Psoas muscle (tissue), 8 donors: Measurements from ENCODE around the gene PTPRF. TPM values are rescaled to one million over a fixed set of nuclear protein-coding genes. Genes with fewer than 3 reads are reported as not detected.

Experiments used
- ATAC-seq, 4 donors: fragments of 200-7000 bp; cut with Tn5 transposase; one replicate each; pipeline ENCODE4 v1.9.1; 2020; ENCODE audit warnings: moderate library complexity in 3 of 4, mild to moderate bottlenecking in 2 of 4
- DNase-seq, 2 donors: peaks; one replicate each; pipeline ENCODE4 v3.0.0-alpha.2; 2020
- H3K27ac ChIP-seq: fragments of 200-600 bp; one replicate; pipeline ENCODE4 v1.8.0; 2022
- H3K27me3 ChIP-seq, 3 donors: fragments of 200-600 bp in 1 of 3; one replicate each; pipeline versions ENCODE4 v1.6.1 to v1.8.0; 2013 to 2022; ENCODE audit warnings: low read length in 2 of 3, mild to moderate bottlenecking in 2 of 3, moderate library complexity in 1 of 3; ENCODE audit not compliant: insufficient read depth in 3 of 3
- H3K36me3 ChIP-seq, 2 donors: fragments of 200-600 bp in 1 of 2; one replicate each; pipeline versions ENCODE4 v1.6.1 to v1.8.0; 2013 to 2022; ENCODE audit warnings: low read depth in 1 of 2, mild to moderate bottlenecking in 1 of 2, moderate library complexity in 1 of 2; ENCODE audit not compliant: insufficient read depth in 1 of 2
- H3K4me1 ChIP-seq: fragments of 200-600 bp; one replicate; pipeline ENCODE4 v1.8.0; 2022
- H3K4me3 ChIP-seq: fragments of 200-600 bp; one replicate; pipeline ENCODE4 v1.8.0; 2022; ENCODE audit warnings: mild to moderate bottlenecking
- H3K9me3 ChIP-seq: fragments of 200-600 bp; one replicate; pipeline ENCODE4 v1.8.0; 2022
- WGBS, 3 donors: extraction: QIAGEN DNeasy Blood & Tissue Kit; methylation state at CpG; one replicate each; pipeline versions ENCODE4 v1.1.6 to v1.1.7; 2013; 5-methylcytosine and 5-hydroxymethylcytosine counted together
- intact Hi-C, 2 donors: fragments of 100-400 bp; cut with DNase I; formaldehyde crosslinking; loops; one replicate each; pipeline versions ENCODE4 v1.11.0 to v1.14.2; 2022
- polyA plus RNA-seq, 3 donors: library from polyadenylated mRNA; stranded (reverse); fragments of 200-250 nt; gene quantifications; one replicate each; pipeline ENCODE4 v1.2.3, GENCODE V29; 2013
- total RNA-seq, 4 donors: library from RNA; stranded (reverse); fragmentation: NEBNext Ultra II Directional in 2 of 4; extraction: Animal tissue kit (Norgen Biotek cat#: 25700) in 2 of 4; gene quantifications; one replicate each; pipeline versions ENCODE4 v1.2.1 to v1.2.4, GENCODE V29; 2021 to 2023
- TF ChIP-seq, protein P1 (sequence below): fragments of 200-600 bp; IDR thresholded peaks from one replicate; pipeline ENCODE4 v1.8.0; 2022; ENCODE audit warnings: antibody characterized with exemption
- donor health status: healthy with polysubstance abuse.
- donor health status: DM: no; HTN: no; CAD: no; lungs with moderate emphysema.
- donor health status: Bipolar disorder and iron deficiency.
- donor health status: healthy.
- donor health status: DM: yes; HTN: yes; CAD: no.
- donor health status: DM: no; HTN: no; CAD: no.
- donor health status: DM: no; HTN: no; CAD: no.
- donor health status: DM: yes; HTN: yes; CAD: no.

The PTPRF gene
- total and polyA plus RNA-seq, 7 donors, result 0.65 to 8.9 (median 1.9) TPM

DNA sequence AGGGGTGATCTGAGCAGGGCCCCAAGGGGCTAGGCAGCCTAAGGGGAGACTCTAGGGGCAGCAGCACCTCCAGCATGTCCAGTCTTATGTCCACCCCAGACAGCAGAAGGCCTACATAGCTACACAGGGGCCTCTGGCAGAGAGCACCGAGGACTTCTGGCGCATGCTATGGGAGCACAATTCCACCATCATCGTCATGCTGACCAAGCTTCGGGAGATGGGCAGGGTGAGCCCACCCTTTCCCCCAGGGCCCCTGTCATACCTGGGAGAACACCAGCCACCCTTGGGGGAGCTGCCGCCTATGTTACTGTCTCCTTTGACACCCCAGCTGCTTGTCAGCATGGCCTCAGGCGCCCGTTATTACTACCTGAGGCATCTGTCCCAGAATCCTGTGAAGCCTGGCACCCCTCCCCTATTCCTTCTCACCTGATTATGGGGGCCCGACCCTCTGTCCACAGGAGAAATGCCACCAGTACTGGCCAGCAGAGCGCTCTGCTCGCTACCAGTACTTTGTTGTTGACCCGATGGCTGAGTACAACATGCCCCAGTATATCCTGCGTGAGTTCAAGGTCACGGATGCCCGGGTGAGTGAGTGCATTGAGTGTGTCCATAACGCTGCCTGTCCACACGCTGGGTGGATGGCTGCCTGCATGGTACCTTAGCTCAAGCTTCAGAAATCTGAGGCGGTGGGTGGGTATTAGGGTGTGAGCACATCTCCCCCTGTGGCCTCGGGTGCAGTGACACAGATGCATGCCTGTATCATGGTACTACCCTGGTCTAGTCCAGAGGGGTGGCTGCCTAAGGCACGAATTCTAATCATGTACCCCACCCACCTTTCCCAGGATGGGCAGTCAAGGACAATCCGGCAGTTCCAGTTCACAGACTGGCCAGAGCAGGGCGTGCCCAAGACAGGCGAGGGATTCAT, 89.6 kb downstream of the PTPRF start:
- H3K27ac ChIP-seq, result no peak overlapping the region
- no peaks in the 10 kb centered on the region for H3K36me3 ChIP-seq
- H3K27me3 ChIP-seq, result no peaks in the 10 kb centered on the region
- no peak for DNase-seq
- no peak for ATAC-seq
- H3K4me1 ChIP-seq, result no peaks in the 10 kb centered on the region
- H3K4me3 ChIP-seq, result no peak overlapping the region
- intact Hi-C loops, result no loop called here
- WGBS, 3 donors, result 94 to 95% (median 94%) methylated on average over 22 of the region's 22 CpGs
- TF ChIP-seq, protein P1, sequence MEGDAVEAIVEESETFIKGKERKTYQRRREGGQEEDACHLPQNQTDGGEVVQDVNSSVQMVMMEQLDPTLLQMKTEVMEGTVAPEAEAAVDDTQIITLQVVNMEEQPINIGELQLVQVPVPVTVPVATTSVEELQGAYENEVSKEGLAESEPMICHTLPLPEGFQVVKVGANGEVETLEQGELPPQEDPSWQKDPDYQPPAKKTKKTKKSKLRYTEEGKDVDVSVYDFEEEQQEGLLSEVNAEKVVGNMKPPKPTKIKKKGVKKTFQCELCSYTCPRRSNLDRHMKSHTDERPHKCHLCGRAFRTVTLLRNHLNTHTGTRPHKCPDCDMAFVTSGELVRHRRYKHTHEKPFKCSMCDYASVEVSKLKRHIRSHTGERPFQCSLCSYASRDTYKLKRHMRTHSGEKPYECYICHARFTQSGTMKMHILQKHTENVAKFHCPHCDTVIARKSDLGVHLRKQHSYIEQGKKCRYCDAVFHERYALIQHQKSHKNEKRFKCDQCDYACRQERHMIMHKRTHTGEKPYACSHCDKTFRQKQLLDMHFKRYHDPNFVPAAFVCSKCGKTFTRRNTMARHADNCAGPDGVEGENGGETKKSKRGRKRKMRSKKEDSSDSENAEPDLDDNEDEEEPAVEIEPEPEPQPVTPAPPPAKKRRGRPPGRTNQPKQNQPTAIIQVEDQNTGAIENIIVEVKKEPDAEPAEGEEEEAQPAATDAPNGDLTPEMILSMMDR, result no peak
- H3K9me3 ChIP-seq, result no peaks in the 10 kb centered on the region

DNA sequence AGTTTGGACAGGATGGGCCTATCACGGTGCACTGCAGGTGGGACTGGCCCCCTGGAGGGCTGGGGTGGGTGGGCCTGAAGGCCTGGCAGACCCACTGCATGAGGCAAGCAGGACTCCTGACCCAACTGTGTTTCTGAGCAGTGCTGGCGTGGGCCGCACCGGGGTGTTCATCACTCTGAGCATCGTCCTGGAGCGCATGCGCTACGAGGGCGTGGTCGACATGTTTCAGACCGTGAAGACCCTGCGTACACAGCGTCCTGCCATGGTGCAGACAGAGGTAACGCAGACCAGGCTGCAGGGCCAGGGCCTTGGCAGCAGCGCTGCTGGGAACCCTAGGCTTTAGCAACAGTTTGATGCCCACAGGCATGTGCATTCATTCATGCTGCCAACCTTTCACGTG, 90.3 kb downstream of the PTPRF start:
- Histone ChIP-seq H3K36me3 (no peaks in the 10 kb centered on the region), H3K4me3 (no peak overlapping the region), H3K4me1 (no peaks in the 10 kb centered on the region), H3K27ac (no peak overlapping the region), H3K9me3 (no peaks in the 10 kb centered on the region), H3K27me3 (no peaks in the 10 kb centered on the region)
- DNase-seq (no peak), ATAC-seq (no peak)
- 90 to 92% (median 92%) methylated on average over 16 of the region's 16 CpGs for WGBS, 3 donors
- TF ChIP-seq, protein P1, result no peak
- intact Hi-C loops, result no loop called here

DNA sequence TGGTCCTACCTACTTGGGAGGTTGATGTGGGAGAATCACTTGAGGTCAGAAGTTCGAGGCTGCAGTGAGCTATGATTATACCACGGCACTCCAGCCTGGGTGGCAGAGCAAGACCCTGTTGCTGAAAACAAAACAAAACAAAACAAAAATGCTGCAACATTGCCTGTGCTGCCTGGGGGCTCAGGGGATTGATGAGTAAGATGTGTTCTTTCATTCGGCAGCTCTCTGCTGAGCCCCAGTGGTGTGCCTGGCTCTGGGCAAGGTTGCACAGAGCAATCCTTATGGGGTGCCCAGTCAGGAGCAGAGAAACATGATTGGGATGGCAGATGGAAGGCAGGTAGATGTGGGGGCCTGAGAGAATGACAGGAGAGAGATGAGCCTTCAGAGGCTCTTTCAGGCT, 90.7 kb downstream of the PTPRF start:
- no peaks in the 10 kb centered on the region for H3K27me3 ChIP-seq
- ATAC-seq, result no peak
- no peak for DNase-seq
- H3K36me3 ChIP-seq, result no peaks in the 10 kb centered on the region
- TF ChIP-seq, protein P1, result no peak
- WGBS, 3 donors, result 83 to 91% (median 87%) methylated on average over 3 of the region's 3 CpGs
- no peaks in the 10 kb centered on the region for H3K4me1 ChIP-seq
- H3K27ac ChIP-seq, result no peak overlapping the region
- no peaks in the 10 kb centered on the region for H3K9me3 ChIP-seq
- H3K4me3 ChIP-seq, result no peak overlapping the region
- intact Hi-C loops, result no loop called here

DNA sequence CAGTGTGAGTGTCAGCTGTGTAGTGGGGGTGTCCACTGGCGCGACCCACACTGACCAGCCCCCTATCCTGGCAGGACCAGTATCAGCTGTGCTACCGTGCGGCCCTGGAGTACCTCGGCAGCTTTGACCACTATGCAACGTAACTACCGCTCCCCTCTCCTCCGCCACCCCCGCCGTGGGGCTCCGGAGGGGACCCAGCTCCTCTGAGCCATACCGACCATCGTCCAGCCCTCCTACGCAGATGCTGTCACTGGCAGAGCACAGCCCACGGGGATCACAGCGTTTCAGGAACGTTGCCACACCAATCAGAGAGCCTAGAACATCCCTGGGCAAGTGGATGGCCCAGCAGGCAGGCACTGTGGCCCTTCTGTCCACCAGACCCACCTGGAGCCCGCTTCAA, 91.2 kb downstream of the PTPRF start:
- no peak overlapping the region for H3K4me3 ChIP-seq
- H3K4me1 ChIP-seq, result no peaks in the 10 kb centered on the region
- no peaks in the 10 kb centered on the region for H3K9me3 ChIP-seq
- DNase-seq (no peak), ATAC-seq (no peak)
- H3K27me3 ChIP-seq, result no peaks in the 10 kb centered on the region
- no peaks in the 10 kb centered on the region for H3K36me3 ChIP-seq
- H3K27ac ChIP-seq, result no peak overlapping the region
- TF ChIP-seq, protein P1, result no peak
- intact Hi-C loops, result no loop called here
- 78 to 84% (median 79%) methylated on average over 18 of the region's 18 CpGs for WGBS, 3 donors
